NCI-H2227 treated with DMSO at 0.1 percent for 48 hours (cell line): Measurements from ENCODE around the gene SPATA9.
"Not testable (repeated sequence)": the region's sequence is repeated elsewhere in the genome, so short reads cannot be mapped to it uniquely, and the experiment has no call there.

ENCODE experiments used
- DNase-seq: peaks from one replicate; lab custom pipeline; 2025; lab: John Stamatoyannopoulos, UW

SPATA9 gene

GRCh38 chr5:95646226-95646568 is 36.6 kb downstream of the SPATA9 start:
- not testable (repeated sequence) for DNase-seq

- peak; percentile 32 for DNase-seq
Observed at GRCh38 chr5:95644351-95645042, 38.3 kb downstream of the SPATA9 start.

GRCh38 chr5:95643152-95643551 is 39.6 kb downstream of the SPATA9 start:
- no peak for DNase-seq

- no peak for DNase-seq
Observed at GRCh38 chr5:95641741-95642220, 41.0 kb downstream of the SPATA9 start.

GRCh38 chr5:95638632-95639031 is 44.2 kb downstream of the SPATA9 start:
- DNase-seq, result no peak

- DNase-seq, result no peak
Observed at GRCh38 chr5:95634081-95634480, 48.7 kb downstream of the SPATA9 start.

- DNase-seq, result no peak
Observed at GRCh38 chr5:95633671-95634070, 49.1 kb downstream of the SPATA9 start.

- DNase-seq, result not testable (repeated sequence)
Observed at GRCh38 chr5:95632942-95633341, 49.8 kb downstream of the SPATA9 start.

GRCh38 chr5:95631991-95632675 is 50.7 kb downstream of the SPATA9 start:
- DNase-seq, result no peak

- no peak for DNase-seq
Observed at GRCh38 chr5:95631255-95631958, 51.4 kb downstream of the SPATA9 start.

- DNase-seq, result no peak
Observed at GRCh38 chr5:95630394-95630917, 52.3 kb downstream of the SPATA9 start.

- no peak for DNase-seq
Observed at GRCh38 chr5:95628933-95629332, 53.9 kb downstream of the SPATA9 start.

- DNase-seq, result no peak
Observed at GRCh38 chr5:95627971-95628810, 54.6 kb downstream of the SPATA9 start.

- no peak for DNase-seq
Observed at GRCh38 chr5:95626701-95627100, 56.1 kb downstream of the SPATA9 start.

GRCh38 chr5:95624368-95624767 is 58.4 kb downstream of the SPATA9 start:
- no peak for DNase-seq

GRCh38 chr5:95623706-95624105 is 59.1 kb downstream of the SPATA9 start:
- no peak for DNase-seq

- DNase-seq, result no peak
Observed at GRCh38 chr5:95621839-95622629, 60.8 kb downstream of the SPATA9 start.

GRCh38 chr5:95620870-95621838 is 61.6 kb downstream of the SPATA9 start:
- no peak for DNase-seq

GRCh38 chr5:95620030-95620869 is 62.5 kb downstream of the SPATA9 start, which contains the start of gene GPR150:
Gene GPR150 (plus strand): TSS chr5:95620087. CDS start chr5:95620276, 189 bp downstream.
- peak; percentile 26 for DNase-seq
